ENCODE measurements around the gene C11orf91.
"Not testable (repeated sequence)": the region's sequence is repeated elsewhere in the genome, so short reads cannot be mapped to it uniquely, and the experiment has no call there.

C11orf91 gene, protein sequence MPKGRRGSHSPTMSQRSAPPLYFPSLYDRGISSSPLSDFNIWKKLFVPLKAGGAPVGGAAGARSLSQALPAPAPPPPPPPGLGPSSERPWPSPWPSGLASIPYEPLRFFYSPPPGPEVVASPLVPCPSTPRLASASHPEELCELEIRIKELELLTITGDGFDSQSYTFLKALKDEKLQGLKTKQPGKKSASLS

DNA sequence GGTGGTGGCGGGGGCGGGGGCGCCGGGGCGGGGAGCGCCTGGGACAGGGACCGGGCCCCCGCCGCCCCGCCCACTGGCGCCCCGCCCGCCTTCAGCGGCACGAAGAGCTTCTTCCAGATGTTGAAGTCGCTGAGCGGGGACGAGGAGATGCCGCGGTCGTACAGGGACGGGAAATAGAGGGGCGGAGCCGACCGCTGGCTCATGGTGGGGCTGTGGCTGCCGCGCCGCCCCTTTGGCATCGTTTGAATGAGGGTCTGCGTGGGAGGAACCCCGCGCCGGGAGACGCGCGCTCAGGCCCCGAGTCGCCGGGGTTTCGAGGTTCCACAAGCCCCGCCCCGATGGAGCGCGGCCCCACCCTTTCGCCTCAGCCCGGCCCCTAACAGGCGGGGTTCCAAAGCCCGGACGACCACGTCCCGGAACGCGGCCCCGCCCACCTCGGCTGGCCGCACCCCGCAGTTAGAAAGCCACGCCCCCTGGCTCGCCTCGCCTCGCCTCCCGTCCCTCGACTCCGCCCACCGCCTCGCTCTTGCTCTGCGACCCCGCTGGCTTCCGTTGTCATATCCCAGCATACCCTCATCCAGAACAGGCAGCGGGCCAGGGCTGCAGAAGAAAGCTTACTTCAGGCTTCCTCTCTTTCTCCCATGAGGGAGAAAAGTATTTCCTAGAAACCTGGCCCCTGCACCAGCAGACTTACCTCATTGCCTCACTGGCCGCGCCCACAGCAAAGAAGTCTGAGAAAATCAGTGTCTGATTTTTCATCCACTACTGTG lies at the start of gene C11orf91:
TSS of gene C11orf91 (minus strand) at position 325 of the 770 bp plus-strand sequence. CDS start at position 239, 86 bp downstream.
- DNase-seq (ENCODE audit: low read depth in 2 of 2), result peak; percentile 93

DNA sequence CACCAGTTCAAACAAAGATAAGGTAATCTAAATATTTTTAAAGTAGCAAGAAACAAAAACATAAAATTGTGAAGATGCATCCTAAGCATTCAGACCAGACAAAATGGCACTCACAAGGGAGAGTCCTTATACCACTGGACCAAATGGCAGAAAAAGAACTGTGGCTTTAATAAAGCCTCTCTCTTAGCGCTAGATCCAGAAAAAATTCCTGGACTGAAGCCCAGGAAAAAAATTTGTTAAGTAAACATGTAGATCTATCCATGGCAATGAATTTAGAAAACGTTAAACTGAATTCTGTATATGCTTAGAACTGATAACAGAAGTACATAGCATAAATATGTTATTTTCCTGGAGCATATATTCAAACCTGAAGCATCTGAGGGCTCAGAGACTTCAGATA lies 47.4 kb upstream of the C11orf91 start:
- no peak for DNase-seq (ENCODE audit: low read depth in 2 of 2)

DNA sequence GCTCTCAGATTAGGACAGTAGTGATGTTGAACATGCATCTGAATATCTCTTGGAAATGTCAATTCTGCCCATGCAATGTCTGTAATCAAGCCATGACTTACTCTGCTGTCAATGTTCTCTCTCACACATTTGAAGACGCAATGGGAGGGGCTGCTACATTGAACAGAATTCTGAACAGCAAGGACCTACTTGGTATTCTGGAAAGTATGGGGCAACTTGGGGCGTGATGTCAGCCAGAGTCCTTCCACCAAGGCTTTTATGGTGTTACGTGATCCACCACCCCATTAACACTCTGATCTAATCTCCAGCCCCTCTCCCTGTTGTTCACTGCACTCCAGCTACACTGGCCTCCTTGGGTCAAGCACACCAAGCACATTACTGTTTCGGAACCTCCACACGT lies 42.7 kb upstream of the C11orf91 start:
- DNase-seq (ENCODE audit: low read depth in 2 of 2), result no peak

DNA sequence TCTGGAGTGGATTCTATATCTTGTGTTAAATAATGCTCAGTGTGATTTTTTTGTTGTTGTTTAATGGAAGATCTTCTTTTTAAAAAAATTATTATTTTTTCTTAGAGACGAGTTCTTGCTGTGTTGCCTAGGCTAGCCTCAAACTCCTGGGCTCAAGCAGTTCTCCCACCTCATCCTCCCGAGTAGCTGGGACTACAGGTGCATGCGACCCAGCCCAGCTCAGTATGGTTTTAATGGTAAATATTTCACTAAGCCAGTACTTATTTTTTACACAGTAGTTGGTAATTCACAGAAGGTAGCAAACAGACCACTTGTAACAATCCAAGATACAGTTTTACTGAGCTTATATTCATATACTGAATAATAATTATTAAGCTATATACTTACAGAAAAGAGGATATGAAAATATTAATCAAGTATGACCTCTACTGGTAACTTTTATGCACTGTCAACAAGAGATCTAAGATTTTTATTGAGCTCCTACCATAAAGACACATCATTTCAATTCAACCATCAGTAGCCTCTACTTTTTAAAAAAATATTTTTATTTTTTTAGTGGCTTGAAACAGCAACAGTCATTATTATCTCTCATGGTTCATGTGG lies 41.7 kb upstream of the C11orf91 start:
- DNase-seq (ENCODE audit: low read depth in 2 of 2), result no peak

DNA sequence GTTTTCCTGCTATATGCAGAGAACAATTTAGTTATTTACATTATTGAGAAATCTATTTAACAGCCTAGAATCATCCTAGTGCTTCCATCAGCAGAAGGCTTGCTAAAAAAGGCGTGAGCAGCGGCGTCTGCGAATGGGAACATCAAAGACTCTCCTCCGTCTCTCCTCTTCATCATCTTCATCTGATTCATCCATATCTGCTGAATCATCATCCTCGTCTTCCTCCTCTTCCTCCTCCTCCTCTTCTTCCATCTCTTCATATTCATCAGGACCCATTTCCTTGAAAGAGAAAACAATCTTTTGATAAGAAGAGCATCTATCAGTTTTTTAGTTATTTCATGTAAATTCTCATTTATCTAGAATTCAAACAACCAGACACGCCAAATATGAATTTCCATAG lies 41.2 kb upstream of the C11orf91 start:
- DNase-seq (ENCODE audit: low read depth in 2 of 2), result no peak

DNA sequence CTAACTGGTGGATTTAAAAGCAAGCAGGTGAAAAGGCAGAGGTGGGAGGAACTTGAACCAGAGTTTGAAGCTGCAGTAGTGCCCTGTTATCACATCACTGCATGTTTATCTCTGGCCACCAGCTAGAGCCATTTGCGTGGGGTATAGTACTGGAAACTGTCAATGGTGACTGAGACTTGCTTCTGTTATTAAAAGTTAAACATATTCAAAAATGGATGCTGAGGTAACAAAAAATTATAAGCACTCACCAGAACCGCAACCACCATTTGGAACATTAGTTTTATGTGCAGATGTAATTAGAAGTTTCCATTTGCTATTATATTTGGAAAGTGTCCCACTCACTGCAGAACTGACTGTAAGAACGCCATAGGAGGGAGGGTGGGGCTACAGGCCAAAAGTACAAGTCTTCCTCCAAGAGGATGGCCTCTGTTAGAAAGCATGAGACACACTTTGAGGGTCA lies 36.8 kb upstream of the C11orf91 start:
- DNase-seq (ENCODE audit: low read depth in 2 of 2), result no peak

DNA sequence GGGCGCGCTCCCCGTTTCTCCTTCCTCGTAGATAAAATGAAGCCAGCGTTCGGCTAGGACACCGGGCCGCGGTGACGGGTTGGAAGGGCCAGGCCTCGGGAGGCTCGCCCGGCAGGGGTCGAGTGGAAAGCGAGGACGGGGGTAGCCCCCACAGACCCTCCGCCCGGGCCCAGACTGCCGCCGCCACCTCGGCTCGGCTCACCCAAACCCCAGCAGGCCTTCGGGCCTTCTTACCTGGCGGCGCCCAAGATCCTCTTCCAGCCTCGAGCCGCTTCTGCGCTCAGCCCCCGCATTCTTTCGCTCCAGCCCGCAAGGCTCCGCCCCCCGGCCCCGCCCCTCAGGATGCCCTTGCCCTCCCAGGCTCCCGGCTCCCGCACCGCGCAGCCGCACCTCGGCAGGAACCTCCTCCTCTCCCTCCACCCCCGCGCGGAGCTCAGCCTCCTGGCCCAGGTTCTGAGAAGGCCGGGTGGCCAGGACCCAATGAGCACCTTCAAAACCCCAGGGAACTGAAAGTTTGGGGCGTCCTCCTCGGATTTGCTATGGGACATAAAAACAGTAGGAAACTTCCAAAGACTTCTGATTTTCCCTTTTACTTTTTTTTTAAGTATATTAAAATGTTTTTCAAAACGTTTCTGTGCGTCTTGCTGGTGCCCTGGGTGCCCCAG lies 35.7 kb upstream of the C11orf91 start, which contains the start of gene CD59:
TSS of gene CD59 (minus strand) at position 276 of the 665 bp plus-strand sequence. CDS start 13,978 bp downstream, outside the sequence.
- DNase-seq (ENCODE audit: low read depth in 2 of 2), result peak; percentile 72 to 74

DNA sequence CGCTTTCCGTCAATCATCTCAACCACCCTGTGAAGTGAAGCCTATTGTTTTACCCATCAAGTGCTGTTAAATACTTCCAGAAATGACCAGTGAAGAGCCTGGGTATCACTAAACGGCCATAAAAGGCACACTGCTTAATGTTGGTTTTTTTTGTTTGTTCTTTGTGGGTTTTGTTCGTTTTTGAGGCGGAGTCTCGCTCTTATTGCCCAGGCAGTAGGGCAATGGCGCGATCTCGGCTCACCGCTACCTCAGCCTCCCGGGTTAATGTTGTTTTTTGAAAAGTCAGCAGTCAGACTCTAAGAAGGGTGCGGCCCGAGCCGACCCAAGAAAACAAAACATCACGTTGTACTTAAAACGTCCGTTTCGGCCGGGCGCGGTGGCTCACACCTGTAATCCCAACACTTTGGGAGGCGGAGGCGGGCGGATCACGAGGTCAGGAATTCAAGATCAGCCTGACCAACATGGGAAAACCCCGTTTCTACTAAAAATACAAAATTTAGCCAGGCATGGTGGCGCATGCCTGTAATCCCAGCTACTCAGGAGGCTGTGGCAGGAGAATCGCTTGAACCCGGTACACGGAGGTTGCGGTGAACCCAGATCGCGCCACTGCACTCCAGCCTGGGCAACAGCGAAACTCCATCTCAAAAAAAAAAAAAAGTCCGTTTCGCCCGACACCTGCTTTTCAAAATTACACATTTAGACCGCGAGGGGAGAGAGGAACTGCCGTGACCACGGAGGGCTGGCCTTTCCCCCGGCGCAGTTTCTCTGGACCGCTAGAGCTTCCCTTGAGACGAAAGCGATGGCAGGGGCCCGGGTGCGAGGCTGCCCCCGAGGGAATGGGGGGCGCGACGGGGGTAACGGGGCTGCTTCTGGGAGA lies 34.9 kb upstream of the C11orf91 start:
- no peak for DNase-seq (ENCODE audit: low read depth in 2 of 2)

DNA sequence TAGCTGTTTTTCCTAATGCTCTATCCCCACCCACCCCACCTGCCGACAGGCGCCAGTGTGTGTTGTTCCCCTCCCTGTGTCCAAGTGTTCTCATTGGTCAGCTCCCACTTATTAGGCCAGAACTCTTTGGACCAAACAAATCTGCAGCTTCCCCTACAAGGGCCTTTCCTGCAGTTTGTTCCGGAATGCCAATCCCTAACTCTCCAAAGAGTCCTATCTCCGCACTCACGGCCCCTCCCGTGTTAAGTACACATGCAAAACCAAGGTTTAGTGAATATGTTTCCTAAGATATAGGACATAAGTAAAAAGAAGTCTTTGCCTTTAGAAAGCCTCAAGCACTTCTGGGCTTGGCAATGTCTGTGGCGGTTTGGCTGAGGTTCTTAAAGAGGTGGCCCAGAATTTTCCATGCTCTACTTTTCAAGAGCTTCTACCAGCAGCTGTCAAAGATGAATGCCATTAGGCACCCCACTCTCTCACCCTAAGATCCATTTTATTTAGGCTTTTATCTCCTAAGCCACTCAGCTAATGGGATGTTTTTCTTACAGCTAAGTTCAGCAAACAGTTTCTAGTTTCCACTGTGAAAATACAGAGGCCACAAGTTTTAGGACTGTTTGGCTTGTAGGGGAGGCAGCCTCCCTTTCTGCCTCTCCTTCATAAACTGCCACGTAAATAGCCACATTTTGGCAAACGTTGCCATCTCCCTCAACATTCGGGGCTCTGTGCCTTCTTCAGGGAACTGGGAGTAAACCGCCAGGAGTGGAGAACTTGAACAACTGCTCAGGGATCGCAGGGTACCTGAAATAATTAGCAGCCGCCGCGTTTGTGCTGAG lies 34.0 kb upstream of the C11orf91 start:
- DNase-seq (ENCODE audit: low read depth in 2 of 2), result no peak

DNA sequence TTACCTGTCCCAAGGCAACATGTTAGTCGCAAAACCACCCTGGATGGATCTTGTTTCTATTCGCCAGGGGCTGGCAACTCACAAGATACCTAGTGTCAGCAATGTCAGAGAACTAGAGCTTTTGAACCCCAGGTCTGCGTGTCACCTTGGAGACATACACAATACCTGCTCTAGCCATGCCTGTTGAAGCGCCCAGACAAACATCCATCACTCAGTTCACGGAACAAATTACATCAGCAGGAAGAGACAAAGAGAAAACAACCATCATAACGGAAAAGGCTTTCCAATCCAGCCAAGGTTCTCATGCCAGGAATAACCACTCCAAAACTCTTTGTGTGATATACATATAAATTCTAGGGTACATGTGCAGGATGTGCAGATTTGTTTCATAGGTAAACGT lies 33.4 kb upstream of the C11orf91 start:
- no peak for DNase-seq (ENCODE audit: low read depth in 2 of 2)

DNA sequence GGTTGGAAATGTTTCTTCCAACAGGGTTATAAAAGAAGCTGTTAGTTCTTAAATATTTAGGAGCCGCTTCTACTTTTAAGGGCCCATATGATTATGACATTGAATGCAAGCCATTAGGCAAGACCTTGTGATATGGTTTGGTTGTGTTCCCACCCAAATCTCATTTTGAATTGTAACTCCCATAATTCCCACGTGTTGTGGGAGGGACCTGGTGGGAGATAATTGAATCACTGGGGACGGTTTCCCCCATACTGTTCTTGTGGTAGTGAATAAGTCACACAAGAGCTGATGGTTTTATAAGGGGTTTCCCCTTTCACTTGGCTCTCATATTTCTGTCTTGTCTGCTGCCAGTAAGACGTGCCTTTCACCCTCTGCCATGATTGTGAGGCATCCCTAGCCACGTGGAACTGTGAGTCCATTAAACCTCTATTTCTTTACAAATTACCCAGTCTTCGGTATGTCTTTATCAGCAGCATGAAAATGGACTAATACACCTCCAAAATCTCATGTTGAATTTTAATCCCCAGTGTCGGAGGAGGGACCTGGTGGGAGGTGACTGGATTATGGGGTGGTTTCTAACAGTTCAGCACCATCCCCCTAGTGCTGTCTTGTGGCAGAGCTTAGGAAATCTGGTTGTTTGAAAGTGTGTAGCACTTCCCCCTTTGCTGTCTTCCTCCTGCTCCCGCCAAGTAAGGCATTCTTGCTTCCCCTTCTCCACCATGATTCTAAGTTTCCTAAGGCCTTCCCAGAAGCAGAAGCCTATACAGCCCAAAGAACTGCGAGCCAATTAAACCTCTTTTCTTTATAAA lies 31.3 kb upstream of the C11orf91 start:
- DNase-seq (ENCODE audit: low read depth in 2 of 2), result no peak

DNA sequence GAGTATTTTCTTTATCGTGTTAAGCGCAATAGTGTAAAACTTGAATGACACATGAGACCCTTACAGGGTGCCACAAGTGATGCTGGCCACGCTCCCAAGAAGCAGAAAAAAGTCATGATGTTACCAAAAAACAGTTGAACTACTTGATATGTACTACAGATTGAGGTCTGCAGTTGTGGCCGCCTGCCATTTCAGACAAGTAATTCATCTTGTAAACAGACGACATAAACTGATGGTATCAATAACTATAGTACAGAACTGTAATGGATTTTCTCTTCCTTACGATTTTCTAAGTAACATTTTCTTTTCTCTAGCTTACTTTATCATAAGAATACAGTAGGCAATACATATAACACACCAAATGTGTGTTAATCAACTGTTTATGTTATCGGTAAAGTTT lies 30.1 kb upstream of the C11orf91 start:
- DNase-seq (ENCODE audit: low read depth in 2 of 2), result no peak

DNA sequence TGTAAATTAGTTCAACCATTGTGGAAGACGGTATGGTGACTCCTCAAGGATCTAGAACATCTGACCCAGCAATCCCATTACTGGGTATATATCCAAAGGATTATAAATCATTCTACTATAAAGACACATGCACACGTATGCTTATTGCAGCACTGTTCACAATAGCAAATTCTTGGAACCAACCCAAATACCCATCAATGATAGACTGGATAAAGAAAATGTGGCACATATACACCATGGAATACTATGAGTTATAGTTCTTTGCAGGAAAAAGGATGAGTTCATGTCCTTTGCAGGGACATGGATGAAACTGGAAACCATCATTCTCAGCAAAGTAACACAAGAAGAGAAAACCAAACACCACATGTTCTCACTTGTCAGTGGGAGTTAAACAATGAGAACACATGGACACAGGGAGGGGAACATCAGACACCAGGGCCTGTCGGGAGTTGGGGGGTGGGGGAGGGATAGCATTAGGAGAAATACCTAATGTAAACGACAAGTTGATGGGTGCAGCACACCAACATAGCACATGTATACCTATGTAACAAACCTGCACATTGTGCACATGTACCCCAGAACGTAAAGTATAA lies 28.5 kb upstream of the C11orf91 start:
- not testable (repeated sequence) for DNase-seq (ENCODE audit: low read depth in 2 of 2)

DNA sequence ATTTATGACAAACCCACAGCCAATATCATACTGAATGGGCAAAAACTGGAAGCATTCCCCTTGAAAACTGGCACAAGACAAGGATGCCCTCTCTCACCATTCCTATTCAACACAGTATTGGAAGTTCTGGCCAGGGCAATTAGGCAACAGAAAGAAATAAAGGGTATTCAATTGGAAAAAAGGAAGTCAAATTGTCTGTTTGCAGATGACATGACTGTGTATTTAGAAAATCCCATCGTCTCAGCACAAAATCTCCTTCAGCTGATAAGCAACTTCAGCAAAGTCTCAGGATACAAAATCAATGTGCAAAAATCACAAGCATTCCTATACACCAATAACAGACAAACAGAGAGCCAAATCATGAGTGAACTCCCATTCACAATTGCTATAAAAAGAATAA lies 26.9 kb upstream of the C11orf91 start:
- DNase-seq (ENCODE audit: low read depth in 2 of 2), result not testable (repeated sequence)

DNA sequence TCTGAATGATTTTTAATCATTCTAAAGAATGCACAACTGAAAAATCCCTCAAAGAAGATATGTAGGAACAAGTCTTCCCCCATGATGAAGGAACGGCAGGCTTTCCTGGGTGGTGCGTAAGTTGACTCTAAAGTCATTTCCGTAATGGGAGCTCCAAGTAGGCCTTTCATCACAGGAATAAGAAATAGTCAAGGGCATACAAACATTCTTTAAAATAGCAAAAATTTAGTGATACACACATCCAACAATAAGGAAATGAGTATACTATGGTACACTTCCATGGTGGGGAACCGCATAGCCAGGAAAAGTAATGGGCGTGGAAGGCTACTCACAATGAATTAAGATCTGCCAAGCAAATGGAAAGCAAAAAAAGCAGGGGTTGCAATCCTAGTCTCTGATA lies 24.9 kb upstream of the C11orf91 start:
- DNase-seq (ENCODE audit: low read depth in 2 of 2), result no peak

DNA sequence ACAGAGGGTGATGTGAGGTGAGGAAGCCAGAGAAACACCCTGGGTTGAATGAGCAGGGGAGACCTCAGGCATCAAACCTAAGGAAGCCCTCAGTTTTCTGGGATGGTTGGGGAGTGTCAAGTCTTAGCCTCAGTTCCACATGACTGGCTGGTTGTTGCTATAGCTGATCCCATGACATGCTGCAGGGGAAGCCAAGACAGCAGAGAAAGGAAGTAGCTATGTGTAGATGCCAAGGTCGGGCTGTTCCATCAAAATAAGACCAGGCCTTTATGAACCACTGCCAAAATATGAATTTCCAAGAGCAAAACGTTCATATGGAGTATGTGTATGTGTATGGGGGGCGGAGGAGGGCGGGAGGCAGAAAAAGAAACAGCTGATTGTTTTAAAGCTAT lies 24.0 kb upstream of the C11orf91 start:
- DNase-seq (ENCODE audit: low read depth in 2 of 2), result no peak

DNA sequence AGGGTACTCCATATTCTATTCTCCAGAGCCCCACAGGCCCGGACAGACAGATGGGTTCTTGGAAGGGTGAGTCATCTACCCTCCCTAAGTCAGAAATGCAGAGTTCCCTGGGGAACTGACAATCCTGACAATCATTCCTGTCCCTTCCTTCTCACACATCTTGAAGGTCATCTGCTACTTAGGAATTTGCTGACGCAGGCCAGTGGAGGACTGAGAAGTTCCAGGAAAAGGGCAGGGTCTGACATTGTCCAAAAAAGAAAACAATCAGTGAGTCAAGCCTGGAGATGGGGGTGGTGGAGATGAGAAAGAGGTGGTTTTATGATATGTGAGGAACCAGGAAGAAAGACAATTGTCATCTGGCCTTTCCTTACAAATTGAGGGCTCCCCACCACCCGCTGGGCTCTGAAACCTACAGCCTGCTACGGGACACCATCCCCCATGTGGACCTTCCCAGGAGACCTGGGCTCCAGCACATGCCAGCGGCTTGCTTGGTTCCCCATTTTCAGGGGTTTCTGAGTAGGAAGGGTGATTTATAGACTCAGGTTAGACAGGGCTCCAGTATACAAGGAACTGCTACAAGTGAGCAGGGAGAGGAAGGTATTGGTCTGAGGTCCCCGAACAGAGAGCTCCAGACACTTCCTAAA lies 22.7 kb upstream of the C11orf91 start:
- DNase-seq (ENCODE audit: low read depth in 2 of 2), result peak; percentile 65 to 74

DNA sequence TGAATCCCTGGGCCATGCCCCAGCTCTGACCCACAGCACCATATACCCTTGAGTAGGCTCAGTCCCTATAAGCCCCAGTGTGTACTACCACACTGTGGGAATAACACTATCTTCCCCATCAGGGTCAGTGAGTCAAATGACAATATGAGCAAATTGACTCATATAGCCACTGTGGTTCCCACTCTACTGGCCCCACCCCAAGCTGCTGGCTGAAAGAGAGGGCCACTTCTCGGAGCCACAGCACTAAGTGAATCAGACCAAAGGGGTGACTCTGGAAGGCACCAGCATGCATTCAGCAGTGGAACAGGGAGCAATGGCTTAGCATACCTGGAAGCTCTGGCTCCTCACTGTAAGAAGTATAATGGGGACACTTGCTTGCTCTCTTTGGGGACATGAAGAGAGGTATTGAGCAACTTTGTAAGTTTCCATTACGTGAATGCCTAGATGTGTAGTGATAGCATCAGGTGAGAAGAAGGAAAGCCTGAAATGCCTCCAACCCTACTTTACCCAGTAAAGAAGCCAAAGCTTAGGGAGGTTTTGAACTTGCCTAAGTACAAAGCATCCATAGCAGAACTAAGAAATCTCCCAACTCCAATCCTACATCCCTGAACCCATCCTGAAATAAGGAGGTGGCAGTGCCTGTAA lies 22.1 kb upstream of the C11orf91 start:
- DNase-seq (ENCODE audit: low read depth in 2 of 2), result no peak

Measured in fibroblast of skin of left quadriceps (primary cell).